ENCODE data around the gene SOX6. TPM values are rescaled to one million over a fixed set of nuclear protein-coding genes. Genes with fewer than 3 reads are reported as not detected.

The SOX6 gene
- total and polyA plus RNA-seq, 2 donors (not counting 3 experiments of a cell fraction or from before 2014, with no cell fraction given), result 0.14 to 3.7 TPM

DNA sequence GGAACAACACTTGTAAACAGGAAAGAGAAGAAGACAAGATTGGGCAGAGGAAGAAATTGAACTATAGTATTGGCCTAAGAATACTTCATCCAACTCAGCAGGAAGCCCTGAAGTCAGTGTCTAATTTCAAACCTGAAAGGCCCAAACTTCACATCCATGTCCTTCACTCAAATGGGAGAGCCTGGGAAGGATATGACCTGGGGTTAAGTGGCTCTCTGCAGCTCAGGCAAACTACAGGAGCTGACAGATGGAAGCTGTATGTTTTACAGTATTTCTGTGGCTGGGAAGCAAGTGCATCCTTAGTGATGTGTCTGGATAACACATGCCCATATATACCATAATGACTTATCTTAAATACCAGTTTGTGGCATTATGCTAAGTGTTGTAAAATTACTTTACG, 196.2 kb downstream of the SOX6 start:
- Histone ChIP-seq H3K4me1 (ENCODE audit: control insufficient read depth, extremely low read depth, insufficient read depth, low read length) (no peaks in the 10 kb centered on the region), H3K4me2 (ENCODE audit: insufficient read depth, low read length) (no peak overlapping the region), H3K27ac (ENCODE audit: insufficient read depth, low read depth, low read length) (no peak overlapping the region), H3K9me1 (replicated peaks; ENCODE audit: control insufficient read depth, extremely low read depth, insufficient read depth, low read length) (no peaks in the 10 kb centered on the region), H3K79me2 (ENCODE audit: control insufficient read depth, insufficient read depth, low read length) (no peaks in the 10 kb centered on the region), H4K20me1 (replicated peaks; ENCODE audit: control insufficient read depth, extremely low read depth, insufficient read depth, low read length) (no peaks in the 10 kb centered on the region), H2AFZ (ENCODE audit: low read depth, low read length) (no peak overlapping the region), H3K9me3 (replicated peaks; ENCODE audit: control insufficient read depth, insufficient read depth, low read length) (no peaks in the 10 kb centered on the region), H3K36me3 (ENCODE audit: control insufficient read depth in 2 of 2, extremely low read depth in 1 of 2, insufficient read depth in 2 of 2, low read length in 2 of 2) (no peaks in the 10 kb centered on the region), H3K27me3 (ENCODE audit: control insufficient read depth in 2 of 2, insufficient read depth in 2 of 2, low read length in 2 of 2) (no peaks in the 10 kb centered on the region), H3K9ac (replicated peaks; ENCODE audit: extremely low read depth, insufficient read depth, low read length) (no peak overlapping the region), H3K4me3 (replicated peaks in 1 of 3; ENCODE audit: insufficient read depth in 1 of 3, low read depth in 1 of 3, low read length in 3 of 3) (no peak overlapping the region)
- ChIA-PET POLR2A (no interaction called here), CTCF (no interaction called here)
- DNase-seq (ENCODE audit: low read depth, low spot score) (no peak), FAIRE-seq (no peak)
- no TSS peak for BruUV-seq (replicated peaks)
- intact Hi-C loops (cut with micrococcal nuclease), result no loop called here
- no peak for TF ChIP-seq POLR2AphosphoS5 (IDR thresholded peaks at IDR 0.05; ENCODE audit: insufficient read depth, low read depth, low read length)
- TF ChIP-seq, protein P1, sequence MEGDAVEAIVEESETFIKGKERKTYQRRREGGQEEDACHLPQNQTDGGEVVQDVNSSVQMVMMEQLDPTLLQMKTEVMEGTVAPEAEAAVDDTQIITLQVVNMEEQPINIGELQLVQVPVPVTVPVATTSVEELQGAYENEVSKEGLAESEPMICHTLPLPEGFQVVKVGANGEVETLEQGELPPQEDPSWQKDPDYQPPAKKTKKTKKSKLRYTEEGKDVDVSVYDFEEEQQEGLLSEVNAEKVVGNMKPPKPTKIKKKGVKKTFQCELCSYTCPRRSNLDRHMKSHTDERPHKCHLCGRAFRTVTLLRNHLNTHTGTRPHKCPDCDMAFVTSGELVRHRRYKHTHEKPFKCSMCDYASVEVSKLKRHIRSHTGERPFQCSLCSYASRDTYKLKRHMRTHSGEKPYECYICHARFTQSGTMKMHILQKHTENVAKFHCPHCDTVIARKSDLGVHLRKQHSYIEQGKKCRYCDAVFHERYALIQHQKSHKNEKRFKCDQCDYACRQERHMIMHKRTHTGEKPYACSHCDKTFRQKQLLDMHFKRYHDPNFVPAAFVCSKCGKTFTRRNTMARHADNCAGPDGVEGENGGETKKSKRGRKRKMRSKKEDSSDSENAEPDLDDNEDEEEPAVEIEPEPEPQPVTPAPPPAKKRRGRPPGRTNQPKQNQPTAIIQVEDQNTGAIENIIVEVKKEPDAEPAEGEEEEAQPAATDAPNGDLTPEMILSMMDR (IDR thresholded peaks at IDR 0.05; ENCODE audit: extremely low read depth in 1 of 2, insufficient read depth in 1 of 2, low read depth in 1 of 2, low read length in 2 of 2), result no peak
- no peak for TF ChIP-seq FOS (IDR thresholded peaks at IDR 0.05; ENCODE audit: borderline replicate concordance, insufficient read depth, low read length)
- no peak for TF ChIP-seq EZH2 (IDR thresholded peaks at IDR 0.05; ENCODE audit: borderline replicate concordance, low read depth, low read length, severe bottlenecking)
- no peak for TF ChIP-seq GATA2 (IDR thresholded peaks at IDR 0.05; ENCODE audit: insufficient read depth, insufficient read length, low read depth, low read length)
- TF ChIP-seq, protein P2, sequence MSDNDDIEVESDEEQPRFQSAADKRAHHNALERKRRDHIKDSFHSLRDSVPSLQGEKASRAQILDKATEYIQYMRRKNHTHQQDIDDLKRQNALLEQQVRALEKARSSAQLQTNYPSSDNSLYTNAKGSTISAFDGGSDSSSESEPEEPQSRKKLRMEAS (IDR thresholded peaks at IDR 0.05; ENCODE audit: insufficient read depth, insufficient read length), result no peak
- TF ChIP-seq POLR2A (IDR thresholded peaks at IDR 0.05; ENCODE audit: low read depth, low read length), result no peak
- no peak for TF ChIP-seq JUN (IDR thresholded peaks at IDR 0.05; ENCODE audit: borderline replicate concordance, insufficient read depth, insufficient read length, low read depth)
- TF ChIP-seq MYC (IDR thresholded peaks at IDR 0.05; ENCODE audit: low read depth, low read length), result no peak
- dilution Hi-C loops (cut with MboI; ENCODE audit: extremely low pct_ligation_motif_present, low sequenced_read_pairs), result no loop called here
